Kidney epithelial cell (primary cell): ENCODE data around the gene NOTCH1. TPM values are rescaled to one million over a fixed set of nuclear protein-coding genes. Genes with fewer than 3 reads are reported as not detected.

Source experiments
- DNase-seq: peaks from one replicate; pipeline ENCODE4 v3.0.0-alpha.2; 2010; ENCODE audit warnings: low read depth
- H3K27me3 ChIP-seq: 2 replicates; pipeline ENCODE4 v1.6.0; 2011; ENCODE audit warnings: low read length; ENCODE audit not compliant: control insufficient read depth, insufficient read depth
- H3K36me3 ChIP-seq: 2 replicates; pipeline ENCODE4 v1.5.1; 2011; ENCODE audit warnings: low read length; ENCODE audit not compliant: control insufficient read depth, insufficient read depth
- H3K4me3 ChIP-seq: 2 replicates; pipeline ENCODE4 v1.5.1; 2011; ENCODE audit warnings: low read depth, mild to moderate bottlenecking, control low read depth, low read length
- total RNA-seq: library from RNA; depleted of rRNA; stranded (reverse); fragments of >200 nt; gene quantifications from 2 replicates; pipeline ENCODE4 v1.2.3, GENCODE V29; 2015
- TF ChIP-seq, protein P1 (sequence below): IDR thresholded peaks from 2 replicates; pipeline ENCODE4 v1.5.1; 2011; ENCODE audit warnings: mild to moderate bottlenecking, moderate library complexity, low read length, control low read depth, inconsistent platforms; ENCODE audit not compliant: insufficient read depth, poor library complexity, severe bottlenecking

The NOTCH1 gene
- total RNA-seq, 1 donor from 2014 or later: 40.9 TPM

DNA sequence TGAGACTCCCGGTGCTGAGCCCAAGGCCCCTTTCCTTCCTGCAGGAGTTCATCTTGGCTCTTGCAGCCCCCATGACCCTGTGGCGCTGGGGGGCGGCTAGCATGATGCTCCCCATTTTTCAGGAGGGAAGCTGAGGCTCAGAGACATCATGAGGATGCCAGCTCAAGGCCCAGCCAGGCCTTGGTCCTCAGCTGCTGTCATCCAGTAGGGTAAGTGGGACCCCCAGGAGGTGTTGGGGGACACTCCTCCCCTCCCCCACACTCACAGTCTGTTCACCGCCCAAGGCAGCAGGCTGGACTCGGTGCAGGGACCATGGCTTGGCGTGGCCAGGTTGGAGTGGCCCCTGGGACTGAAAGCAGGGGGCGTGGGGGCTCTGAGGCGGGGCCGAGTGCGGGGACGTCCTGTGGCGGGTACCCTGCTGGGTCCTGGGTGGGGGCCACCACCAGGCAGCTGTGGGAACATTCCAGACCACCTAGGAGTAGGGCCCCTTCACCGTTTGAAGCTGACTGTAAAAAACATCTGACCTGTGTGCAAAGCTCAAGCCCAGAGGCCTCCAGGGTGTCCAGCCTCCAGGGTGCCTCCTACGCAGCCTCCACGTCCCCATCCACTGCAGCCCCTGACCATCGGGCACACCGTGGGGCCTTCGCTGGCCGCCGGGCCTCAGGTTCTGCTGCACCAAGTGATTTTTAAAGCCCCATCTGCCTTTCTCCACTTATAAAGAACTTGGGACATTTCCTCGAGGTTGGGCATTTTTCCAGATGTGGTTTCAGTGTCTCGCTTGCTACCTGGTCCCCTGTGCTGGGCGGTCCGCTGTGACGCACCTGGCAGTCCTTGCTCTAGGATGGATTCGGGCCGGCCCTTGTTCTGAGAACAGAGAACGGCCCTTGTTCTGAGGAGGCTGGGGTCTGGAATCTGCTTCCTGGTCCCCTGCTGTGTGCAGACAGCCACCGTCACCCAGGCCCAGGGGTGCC lies 3.4 kb upstream of the NOTCH1 start:
- H3K4me3 ChIP-seq: no peak overlapping the region
- TF ChIP-seq, protein P1, sequence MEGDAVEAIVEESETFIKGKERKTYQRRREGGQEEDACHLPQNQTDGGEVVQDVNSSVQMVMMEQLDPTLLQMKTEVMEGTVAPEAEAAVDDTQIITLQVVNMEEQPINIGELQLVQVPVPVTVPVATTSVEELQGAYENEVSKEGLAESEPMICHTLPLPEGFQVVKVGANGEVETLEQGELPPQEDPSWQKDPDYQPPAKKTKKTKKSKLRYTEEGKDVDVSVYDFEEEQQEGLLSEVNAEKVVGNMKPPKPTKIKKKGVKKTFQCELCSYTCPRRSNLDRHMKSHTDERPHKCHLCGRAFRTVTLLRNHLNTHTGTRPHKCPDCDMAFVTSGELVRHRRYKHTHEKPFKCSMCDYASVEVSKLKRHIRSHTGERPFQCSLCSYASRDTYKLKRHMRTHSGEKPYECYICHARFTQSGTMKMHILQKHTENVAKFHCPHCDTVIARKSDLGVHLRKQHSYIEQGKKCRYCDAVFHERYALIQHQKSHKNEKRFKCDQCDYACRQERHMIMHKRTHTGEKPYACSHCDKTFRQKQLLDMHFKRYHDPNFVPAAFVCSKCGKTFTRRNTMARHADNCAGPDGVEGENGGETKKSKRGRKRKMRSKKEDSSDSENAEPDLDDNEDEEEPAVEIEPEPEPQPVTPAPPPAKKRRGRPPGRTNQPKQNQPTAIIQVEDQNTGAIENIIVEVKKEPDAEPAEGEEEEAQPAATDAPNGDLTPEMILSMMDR: no peak
- no peaks in the 10 kb centered on the region for H3K36me3 ChIP-seq
- DNase-seq: no peak
- peaks cover 2% of the 10 kb centered on the region for H3K27me3 ChIP-seq

DNA sequence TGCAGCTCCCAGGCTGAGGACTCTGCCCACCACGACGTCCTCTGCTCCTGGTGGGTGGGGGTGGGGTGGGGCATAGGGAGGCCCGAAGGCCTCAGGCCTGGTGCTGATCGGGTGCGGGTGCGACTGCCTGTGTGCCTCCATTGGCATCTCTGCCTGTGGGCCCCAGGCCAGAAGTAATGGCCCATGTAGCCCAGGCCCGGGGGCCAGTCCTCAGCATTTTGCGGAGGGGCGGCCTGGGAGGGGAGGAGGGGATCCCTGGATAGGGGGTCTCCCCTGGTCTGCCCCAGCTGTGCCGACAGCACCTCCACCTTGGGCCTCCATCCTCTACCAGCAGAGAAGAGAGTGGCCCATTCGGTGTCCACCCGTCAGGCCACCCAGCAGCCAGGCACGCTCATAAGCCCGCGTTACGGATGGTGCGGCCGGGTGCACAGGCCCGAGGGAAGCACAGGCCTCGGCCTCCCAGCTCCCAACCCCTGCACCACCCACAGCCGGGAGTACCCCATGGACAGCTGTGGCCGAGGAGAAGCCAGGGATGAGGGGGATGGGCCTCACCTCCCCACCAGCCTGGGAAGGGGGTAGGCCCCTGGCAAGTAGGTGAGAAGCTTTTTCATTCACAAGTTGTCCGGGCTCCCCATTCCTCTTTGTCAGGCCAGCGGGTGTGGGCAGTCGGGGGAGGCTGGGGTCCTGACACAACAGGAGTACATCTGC lies 1.8 kb upstream of the NOTCH1 start:
- Histone ChIP-seq H3K36me3 (no peaks in the 10 kb centered on the region), H3K27me3 (no peaks in the 10 kb centered on the region), H3K4me3 (no peak overlapping the region)
- DNase-seq: no peak
- TF ChIP-seq, protein P1: no peak

DNA sequence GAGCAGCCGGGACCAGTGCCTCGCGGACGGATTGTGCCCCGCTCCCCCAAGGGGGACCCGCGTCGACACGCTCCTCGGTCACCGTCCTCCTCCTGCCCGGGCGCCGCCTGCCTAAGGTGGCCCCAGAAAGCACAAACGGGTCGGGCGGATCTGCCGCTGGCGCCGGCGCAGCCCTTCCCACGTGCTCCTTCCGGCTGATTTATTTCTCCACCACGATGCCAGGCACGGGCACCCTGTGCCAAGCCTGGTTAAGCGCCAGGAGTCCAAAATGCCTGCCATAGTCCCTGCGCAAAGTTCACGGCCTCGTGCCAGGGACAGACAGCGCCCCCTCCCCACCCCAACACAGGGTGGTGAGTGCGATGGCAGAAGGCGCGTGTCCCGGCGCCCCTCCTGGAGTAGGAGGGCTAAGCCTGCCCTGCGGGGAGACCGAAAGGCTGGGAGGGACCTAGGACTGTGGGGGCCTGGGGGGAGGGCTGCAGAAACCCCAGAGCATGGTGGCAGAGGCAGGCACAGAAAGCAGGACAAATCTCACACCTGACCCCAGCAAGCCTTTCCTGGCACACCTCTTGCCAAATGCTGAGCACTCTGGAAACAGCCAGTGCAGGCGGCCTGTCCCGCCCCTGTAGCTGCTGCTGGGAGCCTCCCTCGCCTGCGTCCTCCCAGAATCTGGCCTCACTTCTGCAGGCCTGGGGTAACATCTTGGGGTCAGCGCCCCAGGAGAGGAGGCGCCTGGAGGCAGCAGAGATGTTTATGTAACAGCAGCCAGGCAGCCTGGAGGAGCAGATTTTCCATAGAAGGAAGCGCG lies 1.1 kb upstream of the NOTCH1 start:
- no peak for DNase-seq
- TF ChIP-seq, protein P1: peak; percentile 9
- Histone ChIP-seq H3K4me3 (peak overlapping the region; percentile 51), H3K36me3 (peaks cover 2% of the 10 kb centered on the region), H3K27me3 (no peaks in the 10 kb centered on the region)

DNA sequence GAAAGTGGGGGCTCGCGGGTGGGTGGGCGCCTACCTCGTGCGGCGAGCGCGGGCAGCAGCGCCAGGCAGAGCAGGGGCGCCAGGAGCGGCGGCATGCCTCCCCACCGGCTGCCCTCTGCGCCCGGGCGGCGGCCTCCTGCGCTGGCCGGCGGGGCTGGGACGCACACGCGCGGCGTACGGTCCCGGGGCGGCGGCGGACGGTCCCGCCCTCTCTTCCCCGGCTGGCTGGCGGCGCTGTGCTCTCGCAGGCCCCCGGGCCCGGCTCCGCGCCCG lies 220 bp downstream of the NOTCH1 start:
- Histone ChIP-seq H3K4me3 (peak overlapping the region; percentile 73), H3K27me3 (no peaks in the 10 kb centered on the region), H3K36me3 (peaks cover 2% of the 10 kb centered on the region)
- DNase-seq: no peak
- TF ChIP-seq, protein P1: no peak

DNA sequence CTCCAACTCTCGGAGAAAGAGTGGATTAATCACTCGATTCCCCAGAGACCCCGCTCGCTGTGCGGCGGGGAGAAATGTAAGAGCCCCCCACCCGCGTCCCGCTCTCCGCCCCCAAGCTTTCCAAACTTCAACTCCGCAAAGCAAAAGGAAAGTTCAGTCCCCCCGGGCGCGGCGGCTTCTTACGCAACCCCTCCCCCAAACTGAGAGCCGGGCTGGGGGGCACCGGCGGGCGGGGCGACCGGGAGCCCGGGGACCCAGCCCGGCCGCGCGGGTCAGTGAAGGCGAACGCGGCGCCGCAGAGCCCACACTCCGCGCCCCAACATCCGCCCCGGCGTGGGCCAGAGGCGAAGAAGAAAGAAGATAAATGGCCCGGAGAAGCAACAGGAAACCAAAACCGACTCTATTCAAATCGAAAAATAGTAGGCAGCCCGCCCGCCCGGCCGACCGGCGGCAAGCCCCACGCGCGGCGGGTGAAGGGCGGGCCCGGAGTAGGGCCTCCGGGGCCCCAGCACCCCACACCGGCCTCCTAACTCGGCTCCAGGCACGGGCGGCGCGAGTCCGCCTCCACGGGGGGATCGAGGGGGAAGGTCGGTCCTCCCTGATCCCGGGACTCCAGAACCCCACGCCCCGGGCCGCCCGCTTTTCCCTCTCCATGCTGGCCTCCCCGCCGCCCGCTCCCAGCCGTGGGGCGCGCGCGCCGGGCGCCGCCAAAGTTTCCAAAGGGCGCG lies 720 bp downstream of the NOTCH1 start:
- DNase-seq: no peak
- peak overlapping the region; percentile 73 for H3K4me3 ChIP-seq
- peaks cover 2% of the 10 kb centered on the region for H3K36me3 ChIP-seq
- H3K27me3 ChIP-seq: no peaks in the 10 kb centered on the region
- TF ChIP-seq, protein P1: no peak
